ENCODE results near the gene TBC1D5.

- no peak for TF ChIP-seq EP300 (IDR thresholded peaks at IDR 0.05)
- TF ChIP-seq POLR2A (IDR thresholded peaks at IDR 0.05): no peak
- no peak for TF ChIP-seq POLR2AphosphoS5 (IDR thresholded peaks at IDR 0.05)
- no peak for TF ChIP-seq CTCF (IDR thresholded peaks at IDR 0.05)
Observed at GRCh38 chr3:17775073-17775472, 32.6 kb upstream of the TBC1D5 start.

All from sigmoid colon (tissue), 4 donors.